Upper lobe of right lung (tissue), 1 donor: ENCODE results near the gene PIK3C3. TPM values are rescaled to one million over a fixed set of nuclear protein-coding genes. Genes with fewer than 3 reads are reported as not detected.

ENCODE experiments used
- ATAC-seq: fragments of 200-7000 bp; cut with Tn5 transposase; one replicate; pipeline ENCODE4 v1.9.1; 2020; ENCODE audit warnings: mild to moderate bottlenecking, moderate library complexity
- DNase-seq: peaks from one replicate; pipeline ENCODE4 v3.0.0-alpha.2; 2020
- H3K27ac ChIP-seq: fragments of 200-600 bp; one replicate; pipeline ENCODE4 v1.8.0; 2022
- H3K27me3 ChIP-seq: fragments of 200-600 bp; one replicate; pipeline ENCODE4 v1.8.0; 2022; ENCODE audit warnings: mild to moderate bottlenecking
- H3K36me3 ChIP-seq: fragments of 200-600 bp; one replicate; pipeline ENCODE4 v1.8.0; 2022
- H3K4me1 ChIP-seq: fragments of 200-600 bp; one replicate; pipeline ENCODE4 v1.8.0; 2022
- H3K4me3 ChIP-seq: fragments of 200-600 bp; one replicate; pipeline ENCODE4 v1.8.0; 2022; ENCODE audit warnings: mild to moderate bottlenecking
- H3K9me3 ChIP-seq: fragments of 200-600 bp; one replicate; pipeline ENCODE4 v1.8.0; 2022
- intact Hi-C: fragments of 100-400 bp; cut with DNase I; formaldehyde crosslinking; loops from one replicate; pipeline ENCODE4 v1.11.0; 2022
- long read RNA-seq: library from polyadenylated mRNA; unstranded; transcript quantifications from one replicate; pipeline ENCODE4 v2.0.0, GENCODE V29; 2021
- total RNA-seq: library from RNA; stranded (reverse); fragmentation: NEBNext Ultra II Directional; extraction: Animal tissue kit (Norgen Biotek cat#: 25700); gene quantifications from one replicate; pipeline ENCODE4 v1.2.1, GENCODE V29; 2021
- TF ChIP-seq, protein P1 (sequence below): fragments of 200-600 bp; IDR thresholded peaks from one replicate; pipeline ENCODE4 v1.8.0; 2022; ENCODE audit warnings: antibody characterized with exemption
- donor health status: DM: no; HTN: yes; CAD: no; lungs with severe emphysema.

The PIK3C3 gene
- total RNA-seq = 54.2 TPM
- long read RNA-seq, full-length matches to known transcripts = 30 of 38 reads
- long read RNA-seq, partial matches to known transcripts = 3 of 38 reads
- long read RNA-seq, other reads (novel, unspliced or antisense) = 5 of 38 reads

DNA sequence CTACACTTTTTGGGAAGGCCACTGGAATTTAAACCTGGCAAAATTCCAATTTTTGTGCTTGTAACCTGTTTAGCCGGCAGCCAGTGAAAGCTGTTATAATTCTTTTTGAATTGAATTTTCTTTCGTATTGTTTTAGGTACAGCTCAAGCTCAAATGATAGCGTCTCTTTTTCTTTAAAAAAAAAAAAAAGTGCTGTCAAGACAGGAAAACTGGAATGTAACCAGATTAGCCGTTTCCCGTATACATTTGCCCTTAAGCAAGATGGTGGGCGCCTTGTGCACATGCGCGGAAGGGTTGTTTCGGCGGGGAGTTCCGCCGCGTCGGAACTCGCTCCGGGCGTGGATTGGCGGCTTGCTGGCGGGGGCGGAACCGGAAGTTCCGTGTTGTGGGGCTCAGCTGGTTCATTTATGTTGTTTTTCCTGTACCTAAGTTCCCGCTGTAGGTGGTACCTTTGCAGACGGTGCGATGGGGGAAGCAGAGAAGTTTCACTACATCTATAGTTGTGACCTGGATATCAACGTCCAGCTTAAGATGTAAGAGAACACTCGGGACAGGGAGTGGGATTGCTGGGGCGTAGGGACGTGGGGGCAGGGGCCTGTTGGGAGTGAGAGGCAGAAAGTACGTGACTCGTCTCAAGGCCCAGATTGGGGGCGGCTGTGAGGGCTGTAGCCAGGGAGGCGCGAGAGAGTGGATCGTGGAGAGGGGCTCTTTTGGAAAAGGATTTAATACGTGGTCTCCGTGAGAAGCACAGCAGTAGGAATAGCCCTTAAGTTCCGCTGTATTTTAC, at the start of gene PIK3C3:
Gene PIK3C3, plus strand, starts transcription at position 408 of the 787 bp plus-strand sequence. Its CDS starts 58 bp downstream, at position 466.
- H3K9me3 ChIP-seq = no peaks in the 10 kb centered on the region
- intact Hi-C loops = no loop called here
- peak within 1 kb of the TSS; percentile 75 for H3K4me3 ChIP-seq
- TF ChIP-seq, protein P1, sequence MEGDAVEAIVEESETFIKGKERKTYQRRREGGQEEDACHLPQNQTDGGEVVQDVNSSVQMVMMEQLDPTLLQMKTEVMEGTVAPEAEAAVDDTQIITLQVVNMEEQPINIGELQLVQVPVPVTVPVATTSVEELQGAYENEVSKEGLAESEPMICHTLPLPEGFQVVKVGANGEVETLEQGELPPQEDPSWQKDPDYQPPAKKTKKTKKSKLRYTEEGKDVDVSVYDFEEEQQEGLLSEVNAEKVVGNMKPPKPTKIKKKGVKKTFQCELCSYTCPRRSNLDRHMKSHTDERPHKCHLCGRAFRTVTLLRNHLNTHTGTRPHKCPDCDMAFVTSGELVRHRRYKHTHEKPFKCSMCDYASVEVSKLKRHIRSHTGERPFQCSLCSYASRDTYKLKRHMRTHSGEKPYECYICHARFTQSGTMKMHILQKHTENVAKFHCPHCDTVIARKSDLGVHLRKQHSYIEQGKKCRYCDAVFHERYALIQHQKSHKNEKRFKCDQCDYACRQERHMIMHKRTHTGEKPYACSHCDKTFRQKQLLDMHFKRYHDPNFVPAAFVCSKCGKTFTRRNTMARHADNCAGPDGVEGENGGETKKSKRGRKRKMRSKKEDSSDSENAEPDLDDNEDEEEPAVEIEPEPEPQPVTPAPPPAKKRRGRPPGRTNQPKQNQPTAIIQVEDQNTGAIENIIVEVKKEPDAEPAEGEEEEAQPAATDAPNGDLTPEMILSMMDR = no peak
- peak; percentile 100 for ATAC-seq
- peaks cover 6% of the 10 kb centered on the region for H3K36me3 ChIP-seq
- peak within 1 kb of the TSS; percentile 77 for H3K27ac ChIP-seq
- H3K4me1 ChIP-seq = peaks cover 14% of the 10 kb centered on the region
- DNase-seq = peak; percentile 99
- no peaks in the 10 kb centered on the region for H3K27me3 ChIP-seq

DNA sequence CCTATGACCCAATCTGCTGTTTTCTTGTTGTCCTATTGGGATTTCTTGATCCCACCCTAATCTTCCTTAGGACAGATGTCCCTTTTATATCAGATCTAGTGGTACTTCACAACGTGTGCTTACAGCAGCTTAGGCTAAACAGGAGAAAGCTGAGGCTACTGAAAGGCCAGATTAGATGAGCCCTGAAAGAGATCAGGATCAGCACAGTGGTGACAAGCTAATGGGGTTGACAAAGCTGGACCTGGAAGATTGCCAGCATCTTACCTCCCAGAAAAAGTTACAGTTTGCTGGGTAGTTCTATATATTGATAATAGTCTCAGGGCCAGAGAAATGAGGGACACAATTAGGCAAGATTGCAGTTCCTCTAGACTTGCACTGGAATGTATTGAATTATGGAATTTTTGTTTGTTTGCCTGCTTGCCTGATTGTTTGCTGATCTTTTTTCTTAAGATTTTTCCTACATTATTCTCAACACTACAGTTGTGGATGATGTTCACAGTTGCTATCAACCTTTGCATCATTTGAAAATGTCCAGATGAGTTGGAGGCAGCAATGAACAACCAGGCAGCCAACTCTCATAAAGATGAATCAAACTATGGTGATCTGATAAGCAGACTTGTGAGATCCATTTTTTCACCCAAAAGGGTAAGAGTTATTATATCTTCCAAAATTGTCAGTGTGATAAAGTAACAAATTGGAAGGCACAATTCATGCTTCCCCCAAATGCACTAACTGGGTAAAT, 49.1 kb upstream of the PIK3C3 start:
- TF ChIP-seq, protein P1 = no peak
- no peaks in the 10 kb centered on the region for H3K27me3 ChIP-seq
- no peaks in the 10 kb centered on the region for H3K4me1 ChIP-seq
- no peaks in the 10 kb centered on the region for H3K9me3 ChIP-seq
- H3K36me3 ChIP-seq = no peaks in the 10 kb centered on the region
- no peak for ATAC-seq
- no peak for DNase-seq
- no peak overlapping the region for H3K4me3 ChIP-seq
- intact Hi-C loops = no loop called here
- no peak overlapping the region for H3K27ac ChIP-seq

DNA sequence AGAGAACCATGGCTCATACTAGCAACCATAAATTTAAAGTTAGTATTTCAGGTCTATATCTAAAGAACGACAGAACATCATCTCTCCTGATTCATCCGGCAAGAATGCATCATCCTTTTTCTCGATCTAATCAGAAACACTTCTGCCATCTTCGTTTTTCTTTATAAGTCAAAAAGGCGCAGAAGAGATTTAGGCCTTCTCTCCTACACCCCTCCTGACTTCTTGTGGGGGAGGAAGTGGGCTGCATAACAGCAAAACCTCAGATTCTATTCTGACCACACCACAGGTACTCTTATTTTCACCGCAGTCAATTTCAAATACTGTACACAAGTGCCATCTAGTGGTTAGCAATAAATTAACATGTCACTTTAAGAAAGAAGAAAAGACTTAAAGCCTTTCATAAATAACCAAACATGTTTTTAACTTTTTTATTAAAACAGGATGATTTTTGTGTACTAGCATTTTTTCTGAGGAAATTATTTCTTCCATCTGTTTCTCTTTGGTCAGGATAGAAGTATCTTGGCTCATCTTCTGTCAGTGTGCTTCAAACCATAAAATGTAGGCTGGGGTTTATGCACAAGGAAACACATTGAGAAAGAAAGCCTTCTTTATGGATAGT, 48.4 kb upstream of the PIK3C3 start:
- H3K27ac ChIP-seq = no peak overlapping the region
- H3K36me3 ChIP-seq = no peaks in the 10 kb centered on the region
- ATAC-seq (peak; percentile 60), DNase-seq (no peak)
- H3K27me3 ChIP-seq = no peaks in the 10 kb centered on the region
- TF ChIP-seq, protein P1 = peak; percentile 62
- no peak overlapping the region for H3K4me3 ChIP-seq
- intact Hi-C loops = no loop called here
- no peaks in the 10 kb centered on the region for H3K4me1 ChIP-seq
- no peaks in the 10 kb centered on the region for H3K9me3 ChIP-seq

DNA sequence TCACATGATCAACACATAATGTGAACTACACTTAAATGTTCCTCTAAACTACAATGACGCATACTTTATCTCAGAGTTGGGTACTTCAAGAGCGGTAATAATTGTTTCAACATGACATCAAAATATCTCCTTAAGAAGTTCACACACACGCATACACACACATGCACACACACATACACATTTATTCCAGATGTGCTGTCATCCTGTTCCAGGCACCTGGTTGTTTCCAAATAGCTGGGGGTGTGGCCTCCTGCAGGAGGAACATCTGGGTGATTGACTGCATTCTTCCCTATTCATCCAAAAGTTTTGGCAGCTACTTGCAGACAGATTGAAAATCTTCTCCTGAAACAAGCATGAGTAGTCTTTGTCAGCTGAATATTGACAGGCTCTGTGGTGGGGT, 37.9 kb upstream of the PIK3C3 start:
- TF ChIP-seq, protein P1 = no peak
- no peak for DNase-seq
- no peaks in the 10 kb centered on the region for H3K4me1 ChIP-seq

DNA sequence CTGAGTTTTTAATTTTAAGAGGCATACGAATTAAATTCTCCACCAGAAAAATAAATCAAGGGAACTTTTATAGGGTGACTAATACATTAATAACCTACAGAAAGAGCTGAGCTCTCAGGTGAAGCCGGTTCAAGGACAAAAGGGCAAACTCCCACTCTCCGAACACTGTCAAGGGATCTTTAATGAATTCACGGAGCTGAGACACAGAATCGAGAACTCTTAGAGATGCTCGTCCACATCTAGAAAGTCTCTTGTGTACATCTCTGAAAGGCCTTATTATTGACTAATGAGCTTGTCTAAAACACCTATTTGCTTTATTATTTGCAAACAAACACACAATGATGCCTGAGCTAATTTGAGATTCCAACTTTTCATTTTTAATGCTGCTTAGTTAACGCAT, 33.3 kb upstream of the PIK3C3 start:
- no peaks in the 10 kb centered on the region for H3K4me1 ChIP-seq
- no peaks in the 10 kb centered on the region for H3K36me3 ChIP-seq
- DNase-seq (no peak), ATAC-seq (no peak)
- H3K27me3 ChIP-seq = no peaks in the 10 kb centered on the region
- no peak overlapping the region for H3K4me3 ChIP-seq
- no peak overlapping the region for H3K27ac ChIP-seq
- H3K9me3 ChIP-seq = no peaks in the 10 kb centered on the region
- TF ChIP-seq, protein P1 = no peak
- intact Hi-C loops = no loop called here

More for the DNA sequence above, 37.9 kb upstream of the PIK3C3 start:
- Histone ChIP-seq H3K27ac (no peak overlapping the region), H3K27me3 (no peaks in the 10 kb centered on the region), H3K4me3 (no peak overlapping the region), H3K9me3 (no peaks in the 10 kb centered on the region), H3K36me3 (no peaks in the 10 kb centered on the region)
- intact Hi-C loops = no loop called here
- ATAC-seq = no peak
